ENCODE results near the gene APOF. TPM values are rescaled to one million over a fixed set of nuclear protein-coding genes. Genes with fewer than 3 reads are reported as not detected.
A peak's percentile ranks its signal among the peaks of the same experiment; 100 is the strongest.
"Not testable (repeated sequence)": the region's sequence is repeated elsewhere in the genome, so short reads cannot be mapped to it uniquely, and the experiment has no call there.

Gene APOF
- total RNA-seq, 1 donor from 2014 or later: not detected

DNA sequence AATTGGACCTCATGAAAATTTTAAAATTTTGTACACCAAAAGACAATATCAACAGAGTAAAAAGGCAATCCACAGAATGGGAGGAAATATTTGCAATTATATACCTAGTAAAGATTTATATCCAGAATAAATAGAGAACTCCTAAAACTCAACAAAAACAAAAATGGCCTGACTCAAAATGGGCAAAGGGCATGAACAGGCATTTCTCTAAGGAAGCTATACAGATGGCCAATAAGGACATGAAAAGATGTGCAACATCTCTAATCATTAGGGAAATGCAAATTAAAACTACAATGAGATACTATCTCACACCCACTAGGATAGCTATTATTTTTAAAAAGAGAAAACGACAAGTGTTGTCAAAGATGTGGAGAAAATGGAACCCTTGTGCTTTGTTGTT, 10.9 kb upstream of the APOF start:
- DNase-seq: no peak

DNA sequence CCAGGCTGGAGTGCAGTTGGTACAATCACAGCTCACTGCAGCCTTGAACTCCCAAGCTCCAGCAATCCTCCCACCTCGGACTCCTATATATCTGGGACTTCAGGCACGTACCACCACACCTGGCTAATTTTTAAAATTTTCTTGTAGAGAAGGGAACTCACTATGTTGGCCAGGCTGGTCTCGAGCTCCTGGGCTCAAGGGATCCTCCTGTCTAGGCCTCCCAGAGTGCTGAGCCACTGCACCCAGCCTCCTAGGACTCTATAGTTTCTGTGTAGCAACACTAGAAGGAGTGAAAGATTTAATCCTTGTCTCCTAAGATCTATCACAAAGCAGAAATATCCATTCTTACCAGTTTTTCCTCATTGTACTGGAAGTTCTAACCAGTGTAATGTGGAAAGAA, 4.3 kb upstream of the APOF start:
- DNase-seq: no peak

DNA sequence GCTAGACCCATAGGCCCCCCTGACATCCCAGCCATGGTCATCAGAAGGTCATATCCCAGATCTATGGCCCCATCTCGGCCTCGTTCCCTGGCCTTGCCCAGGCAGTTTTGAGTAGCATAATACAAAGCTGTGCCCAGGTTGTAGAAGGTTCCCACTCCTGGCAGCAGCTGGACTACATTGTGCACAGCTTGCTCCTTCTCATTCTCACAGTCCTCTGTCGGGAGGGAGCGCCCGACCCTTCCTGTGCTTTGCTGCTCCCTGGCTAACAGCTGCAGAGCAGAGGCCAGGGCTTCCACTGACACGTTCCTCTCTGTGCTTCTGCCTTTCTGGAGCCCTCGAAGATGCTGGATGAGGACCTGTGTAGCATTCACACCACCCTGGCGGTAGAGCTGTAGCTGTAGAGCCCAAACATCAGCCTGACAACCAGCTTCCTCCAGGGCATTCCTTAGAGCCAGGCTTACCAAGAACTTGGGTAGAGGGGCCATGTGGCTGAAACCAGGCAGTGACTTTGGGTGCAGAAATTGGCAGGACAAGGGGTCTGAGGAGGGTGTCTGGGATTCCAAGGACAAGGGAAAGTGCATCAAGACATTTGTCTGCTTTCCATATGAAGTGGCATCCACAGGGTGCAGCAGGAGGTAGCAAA, 1.0 kb downstream of the APOF start:
- DNase-seq: no peak

GRCh38 chr12:56359851-56360767, 2.5 kb downstream of the APOF start, which contains the start of gene STAT2:
Gene STAT2 (minus strand): TSS chr12:56360107. CDS start chr12:56356571, 3,536 bp downstream.
- DNase-seq: peak; percentile 100

DNA sequence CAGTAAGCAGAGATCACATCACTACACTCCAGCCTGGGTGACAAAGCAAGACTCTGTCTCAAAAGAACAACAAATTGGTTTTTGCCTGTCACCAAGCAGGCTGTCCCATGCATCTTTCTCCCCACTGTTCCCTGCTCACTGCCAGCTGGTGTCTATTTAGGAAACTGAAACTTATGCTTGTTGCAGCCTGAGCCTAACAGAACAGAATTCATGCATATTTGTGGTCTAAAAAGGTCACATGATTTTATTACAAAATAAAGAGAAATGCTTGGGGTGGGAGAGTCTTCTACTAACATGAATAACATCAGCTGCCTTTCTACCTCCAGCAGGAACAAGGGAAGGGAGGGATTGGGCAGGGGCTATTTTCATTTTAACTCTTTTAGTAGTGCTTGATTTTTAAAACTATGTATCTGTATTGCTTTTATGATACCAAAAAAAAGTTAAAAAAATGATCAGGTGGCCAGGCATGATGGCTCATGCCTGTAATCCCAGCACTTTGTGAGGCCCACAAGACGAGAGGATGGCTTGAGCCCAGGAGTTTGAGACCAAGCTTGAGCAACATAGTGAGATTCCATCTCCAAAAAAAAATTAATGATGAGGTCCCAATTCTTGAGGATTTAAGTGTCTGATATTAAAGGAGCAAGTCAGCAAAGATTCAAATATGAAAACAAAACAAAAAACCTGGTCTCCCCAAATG, 3.7 kb downstream of the APOF start:
- DNase-seq: peak; percentile 29

DNA sequence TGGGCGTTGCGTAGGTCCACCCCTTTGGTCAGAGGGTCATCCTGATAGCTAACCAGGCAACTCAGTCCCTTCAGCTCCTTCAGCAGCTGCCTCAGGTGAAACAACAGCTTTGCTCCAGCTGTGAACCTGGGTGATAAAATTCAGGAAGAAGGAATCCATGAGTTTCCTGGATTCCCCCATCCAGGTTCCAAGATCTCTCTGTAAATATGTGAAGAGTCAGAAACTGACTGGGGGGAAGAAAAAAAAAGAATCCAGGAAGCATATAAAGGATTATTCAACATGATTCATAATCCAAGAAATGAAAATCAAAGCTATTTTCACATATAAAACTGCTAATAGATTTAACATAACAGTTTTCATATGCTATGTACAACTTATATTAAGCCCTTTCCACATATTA, 11.3 kb downstream of the APOF start:
- DNase-seq: no peak

DNA sequence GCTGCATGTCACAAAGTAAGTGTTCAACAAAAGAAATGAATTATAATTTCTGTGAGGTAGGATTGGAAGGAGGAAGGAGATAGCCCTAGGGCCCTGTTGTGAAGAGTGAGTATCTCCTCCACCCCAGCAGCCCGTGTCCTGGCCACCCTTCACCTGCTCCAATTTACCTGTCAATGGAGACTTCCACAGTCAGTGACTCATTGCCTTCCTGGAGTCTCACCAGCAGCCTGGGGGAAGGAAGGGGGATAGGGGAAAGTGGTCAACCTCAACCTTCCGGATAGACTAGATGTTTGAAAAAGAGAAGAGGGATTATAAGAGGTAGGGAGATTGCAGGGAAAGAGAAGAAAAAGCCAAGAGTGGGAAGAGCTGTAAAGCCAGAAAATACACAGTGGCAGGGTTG, 12.0 kb downstream of the APOF start:
- no peak for DNase-seq

- no peak for DNase-seq
These were observed 13.9 kb downstream of the APOF start for GRCh38 chr12:56348776-56349175.

GRCh38 chr12:56347255-56347654, 15.4 kb downstream of the APOF start:
- not testable (repeated sequence) for DNase-seq

- peak; percentile 17 for DNase-seq
These were observed 16.0 kb downstream of the APOF start for GRCh38 chr12:56346675-56347074.

DNA sequence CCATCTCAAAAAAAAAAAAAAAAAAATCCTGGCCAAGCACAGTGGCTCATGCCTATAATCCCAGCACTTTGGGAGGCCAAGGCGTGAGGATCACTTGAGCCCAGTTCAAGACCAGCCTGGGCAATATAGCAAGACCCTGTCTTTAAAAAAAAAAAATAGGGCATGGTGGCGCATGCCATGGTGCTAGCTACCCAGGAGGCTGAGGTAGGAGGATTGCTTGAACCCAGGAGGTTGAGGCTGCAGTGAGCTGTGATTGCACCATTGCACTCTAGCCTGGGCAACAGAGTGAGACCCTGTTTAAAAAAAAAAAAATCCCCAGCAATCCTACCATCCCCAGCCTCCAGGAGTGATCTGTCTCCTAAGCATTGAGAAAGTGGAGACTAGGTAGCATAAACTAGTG, 20.4 kb downstream of the APOF start:
- not testable (repeated sequence) for DNase-seq

- DNase-seq: no peak
These were observed 21.0 kb downstream of the APOF start for GRCh38 chr12:56341616-56342015.

- no peak for DNase-seq
These were observed 23.6 kb downstream of the APOF start for GRCh38 chr12:56339158-56339422.

GRCh38 chr12:56338308-56339157, 24.1 kb downstream of the APOF start, which contains the start of gene IL23A:
Gene IL23A (plus strand): TSS chr12:56338884. CDS start chr12:56339045, 161 bp downstream.
- no peak for DNase-seq

- no peak for DNase-seq
These were observed 24.9 kb downstream of the APOF start for GRCh38 chr12:56337753-56338251.

- DNase-seq: no peak
These were observed 26.1 kb downstream of the APOF start for GRCh38 chr12:56336361-56337167.

DNA sequence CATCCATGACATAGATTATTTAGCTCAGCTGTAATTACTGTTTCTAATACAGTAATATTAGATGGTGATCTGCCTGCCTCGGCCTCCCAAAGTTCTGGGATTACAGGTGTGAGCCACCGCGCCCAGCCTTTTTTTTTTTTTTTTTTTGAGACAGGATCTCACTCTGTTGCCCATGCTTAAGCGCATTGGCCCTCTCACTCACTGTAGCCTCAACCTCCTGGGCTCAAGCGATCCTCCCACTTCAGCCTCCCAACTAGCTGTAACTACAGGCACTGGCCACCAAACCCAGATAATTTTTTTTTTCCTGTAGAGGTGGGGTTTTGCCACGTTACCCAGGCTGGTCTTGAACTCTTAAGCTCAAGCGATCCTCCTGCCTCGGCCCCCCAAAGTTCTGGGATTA, 27.1 kb downstream of the APOF start:
- not testable (repeated sequence) for DNase-seq

GRCh38 chr12:56334490-56334793, 28.2 kb downstream of the APOF start:
- no peak for DNase-seq

- DNase-seq: peak; percentile 99
These were observed 28.8 kb downstream of the APOF start, which contains the start of gene PAN2 for GRCh38 chr12:56333679-56334489. Gene PAN2 (minus strand): TSS chr12:56334000. CDS start chr12:56333094, 906 bp downstream.

- no peak for DNase-seq
These were observed 29.4 kb downstream of the APOF start for GRCh38 chr12:56333197-56333678.

Data from tongue (tissue), 2 donors.